Measurements from ENCODE around the gene LRRFIP1.

GRCh38 chr2:237671466-237672138 is 44.2 kb downstream of the LRRFIP1 start:
- TF ChIP-seq CTCF (IDR thresholded peaks at IDR 0.05) (no peak), POLR2A (IDR thresholded peaks at IDR 0.05) (no peak), POLR2AphosphoS5 (IDR thresholded peaks at IDR 0.05) (no peak)

Data from prostate gland (tissue), 2 donors.